B cell (primary cell): ENCODE results near the gene GP1BB.
"Not testable (repeated sequence)": the region's sequence is repeated elsewhere in the genome, so short reads cannot be mapped to it uniquely, and the experiment has no call there.

Experiments used
- EZH2 ChIP-seq: IDR thresholded peaks from 2 replicates; pipeline ENCODE4 v1.6.1; 2012; ENCODE audit warnings: borderline replicate concordance, low read depth, mild to moderate bottlenecking, moderate library complexity, low read length; ENCODE audit not compliant: insufficient read depth, poor library complexity, severe bottlenecking
- TF ChIP-seq, protein P1 (sequence below): fragments of 200-600 bp; IDR thresholded peaks from one replicate; pipeline ENCODE4 v1.8.0; 2022; ENCODE audit warnings: antibody characterized with exemption, mild to moderate bottlenecking

DNA sequence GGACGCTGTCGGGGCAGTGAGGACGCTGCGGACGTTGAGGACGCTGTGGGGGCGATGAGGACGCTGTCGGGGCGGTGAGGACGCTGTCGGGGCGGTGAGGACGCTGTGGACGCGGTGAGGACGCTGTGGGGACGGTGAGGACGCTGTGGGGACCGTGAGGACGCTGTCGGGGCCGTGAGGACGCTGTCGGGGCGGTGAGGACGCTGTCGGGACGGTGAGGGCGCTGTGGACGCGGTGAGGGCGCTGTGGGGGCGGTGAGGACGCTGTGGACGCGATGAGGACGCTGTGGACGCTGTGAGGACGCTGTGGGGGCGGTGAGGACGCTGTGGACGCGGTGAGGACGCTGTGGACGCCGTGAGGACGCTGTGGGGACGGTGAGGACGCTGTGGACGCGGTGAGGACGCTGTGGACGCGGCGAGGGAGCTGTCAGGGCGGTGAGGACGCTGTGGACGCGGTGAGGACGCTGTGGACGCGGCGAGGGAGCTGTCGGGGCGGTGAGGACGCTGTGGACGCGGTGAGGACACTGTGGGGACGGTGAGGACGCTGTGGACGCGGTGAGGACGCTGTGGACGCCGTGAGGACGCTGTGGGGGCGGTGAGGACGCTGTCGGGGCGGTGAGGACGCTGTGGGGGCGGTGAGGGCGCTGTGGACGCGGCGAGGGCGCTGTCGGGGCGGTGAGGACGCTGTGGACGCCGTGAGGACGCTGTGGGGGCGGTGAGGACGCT, 2.9 kb downstream of the GP1BB start:
- TF ChIP-seq, protein P1, sequence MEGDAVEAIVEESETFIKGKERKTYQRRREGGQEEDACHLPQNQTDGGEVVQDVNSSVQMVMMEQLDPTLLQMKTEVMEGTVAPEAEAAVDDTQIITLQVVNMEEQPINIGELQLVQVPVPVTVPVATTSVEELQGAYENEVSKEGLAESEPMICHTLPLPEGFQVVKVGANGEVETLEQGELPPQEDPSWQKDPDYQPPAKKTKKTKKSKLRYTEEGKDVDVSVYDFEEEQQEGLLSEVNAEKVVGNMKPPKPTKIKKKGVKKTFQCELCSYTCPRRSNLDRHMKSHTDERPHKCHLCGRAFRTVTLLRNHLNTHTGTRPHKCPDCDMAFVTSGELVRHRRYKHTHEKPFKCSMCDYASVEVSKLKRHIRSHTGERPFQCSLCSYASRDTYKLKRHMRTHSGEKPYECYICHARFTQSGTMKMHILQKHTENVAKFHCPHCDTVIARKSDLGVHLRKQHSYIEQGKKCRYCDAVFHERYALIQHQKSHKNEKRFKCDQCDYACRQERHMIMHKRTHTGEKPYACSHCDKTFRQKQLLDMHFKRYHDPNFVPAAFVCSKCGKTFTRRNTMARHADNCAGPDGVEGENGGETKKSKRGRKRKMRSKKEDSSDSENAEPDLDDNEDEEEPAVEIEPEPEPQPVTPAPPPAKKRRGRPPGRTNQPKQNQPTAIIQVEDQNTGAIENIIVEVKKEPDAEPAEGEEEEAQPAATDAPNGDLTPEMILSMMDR = not testable (repeated sequence)
- TF ChIP-seq EZH2 = not testable (repeated sequence)
